ENCODE results near the gene MSH4.
"Not testable (repeated sequence)": the region's sequence is repeated elsewhere in the genome, so short reads cannot be mapped to it uniquely, and the experiment has no call there.

The MSH4 gene

DNA sequence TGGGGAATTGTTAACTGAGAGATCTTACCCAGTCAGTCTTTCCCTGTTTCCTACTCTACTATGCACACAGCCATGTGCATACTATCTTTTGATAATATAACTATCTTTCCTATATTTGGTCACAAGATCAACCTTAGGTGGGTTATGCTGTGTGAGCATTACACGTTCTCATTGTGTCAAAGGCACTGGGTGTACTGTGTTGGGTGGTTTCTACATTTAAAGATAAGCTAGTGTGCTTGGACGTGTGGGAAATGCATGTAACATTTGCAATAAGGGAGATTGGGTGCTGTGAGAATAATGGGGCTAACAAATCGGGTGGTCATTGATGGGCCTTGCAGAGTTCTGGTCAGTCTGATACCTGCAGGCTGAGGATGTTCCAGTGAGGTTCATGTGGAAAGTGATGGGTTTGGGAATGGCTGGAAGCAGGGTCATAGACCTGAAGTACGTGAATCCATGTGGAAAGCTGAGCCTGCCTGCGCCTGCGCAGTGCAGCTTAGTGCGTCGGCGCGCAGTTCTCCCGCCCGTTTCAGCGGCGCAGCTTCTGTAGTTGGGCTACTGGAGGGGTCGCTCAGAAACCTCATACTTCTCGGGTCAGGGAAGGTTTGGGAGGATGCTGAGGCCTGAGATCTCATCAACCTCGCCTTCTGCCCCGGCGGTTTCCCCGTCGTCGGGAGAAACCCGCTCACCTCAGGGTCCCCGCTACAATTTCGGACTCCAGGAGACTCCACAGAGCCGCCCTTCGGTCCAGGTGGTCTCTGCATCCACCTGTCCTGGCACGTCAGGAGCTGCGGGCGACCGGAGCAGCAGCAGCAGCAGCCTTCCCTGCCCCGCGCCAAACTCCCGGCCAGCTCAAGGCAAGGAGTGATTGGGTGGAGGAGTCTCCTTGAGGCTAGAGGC lies at the start of gene MSH4:
Gene MSH4, plus strand, starts transcription at position 507 of the 897 bp plus-strand sequence. Its CDS starts 104 bp downstream, at position 611.
- DNase-seq: no peak

DNA sequence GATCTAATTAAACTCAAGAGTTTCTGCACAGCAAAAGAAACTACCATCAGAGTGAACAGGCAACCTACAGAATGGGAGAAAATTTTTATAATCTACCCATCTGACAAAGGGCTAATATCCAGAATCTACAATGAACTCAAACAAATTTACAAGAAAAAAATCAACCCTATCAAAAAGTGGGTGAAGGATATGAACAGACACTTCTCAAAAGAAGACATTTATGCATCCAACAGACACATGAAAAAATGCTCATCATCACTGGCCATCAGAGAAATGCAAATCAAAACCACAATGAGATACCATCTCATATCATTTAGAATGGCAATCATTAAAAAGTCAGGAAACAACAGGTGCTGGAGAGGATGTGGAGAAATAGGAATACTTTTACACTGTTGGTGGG lies 39.5 kb upstream of the MSH4 start:
- not testable (repeated sequence) for DNase-seq

DNA sequence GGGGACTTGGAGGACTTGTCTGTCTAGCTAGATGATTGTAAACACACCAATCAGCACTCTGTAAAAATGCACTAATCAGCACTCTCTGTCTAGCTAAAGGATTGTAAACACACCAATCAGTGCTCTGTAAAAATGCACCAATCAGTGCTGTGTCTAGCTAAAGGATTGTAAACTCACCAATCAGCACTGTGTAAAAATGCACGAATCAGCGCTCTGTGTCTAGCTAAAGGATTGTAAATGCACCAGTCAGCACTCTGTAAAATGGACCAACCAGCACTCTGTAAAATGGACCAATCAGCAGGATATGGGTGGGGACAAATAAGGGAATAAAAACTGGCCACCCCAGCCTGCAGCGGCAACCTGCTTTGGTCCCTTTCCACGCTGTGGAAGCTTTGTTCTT lies 38.1 kb upstream of the MSH4 start:
- DNase-seq: not testable (repeated sequence)

DNA sequence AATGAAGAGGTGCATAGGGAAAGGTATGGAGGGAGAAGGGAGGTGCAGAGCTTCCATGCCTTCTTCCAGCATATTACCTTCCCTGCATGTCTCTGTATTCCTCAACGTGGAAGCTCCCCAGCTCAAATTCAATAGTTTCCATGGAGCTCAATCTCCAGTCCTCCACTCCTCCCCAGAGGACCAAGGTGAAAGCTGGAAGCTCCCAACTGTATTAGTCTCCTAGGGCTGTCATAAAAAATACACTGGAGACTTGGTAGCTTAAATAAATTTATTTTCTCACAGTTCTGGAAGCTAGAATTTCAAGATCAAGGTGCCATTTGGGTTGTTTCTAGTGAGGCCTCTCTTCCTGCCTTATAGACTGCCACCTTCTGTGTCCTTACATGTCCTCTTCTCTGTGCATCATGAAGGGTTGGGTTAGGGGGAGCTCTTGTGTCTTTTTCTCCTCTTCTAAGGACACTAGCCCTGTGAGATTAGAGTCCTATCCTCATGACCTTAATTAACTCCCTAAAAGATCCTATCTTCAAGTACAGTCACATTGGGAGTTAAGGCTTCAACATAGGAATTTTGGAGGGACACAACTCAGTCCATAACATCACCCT lies 32.5 kb upstream of the MSH4 start:
- DNase-seq: no peak

DNA sequence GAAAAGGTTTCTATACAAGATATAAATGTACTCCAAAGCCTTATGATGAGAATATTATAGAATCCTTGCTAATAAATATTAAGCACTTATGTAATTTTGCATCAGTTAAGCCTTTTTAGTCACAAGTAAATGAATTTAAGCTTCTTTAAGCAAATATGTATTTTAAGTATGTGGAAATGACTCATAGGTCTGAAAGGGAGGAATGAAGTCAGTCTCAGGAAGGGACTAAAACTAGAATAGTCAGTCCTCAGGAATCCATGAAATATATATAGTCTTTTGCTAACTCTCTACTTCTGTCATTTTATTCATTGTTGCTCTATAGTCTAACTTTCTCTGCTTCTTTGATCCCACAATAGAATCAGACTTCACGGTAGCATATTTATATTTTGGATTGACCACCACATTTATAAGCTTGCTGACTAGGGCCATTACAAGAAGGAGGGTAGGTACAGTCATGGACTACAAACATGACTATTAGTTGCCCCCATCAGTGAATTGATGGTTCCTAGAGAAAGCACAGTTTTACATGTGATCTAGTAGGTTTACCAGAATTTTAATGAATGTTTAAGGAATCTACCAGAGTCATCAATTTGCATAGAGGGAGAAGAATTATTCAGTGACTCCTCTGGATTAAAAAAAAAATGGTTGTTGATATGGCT lies 30.9 kb upstream of the MSH4 start:
- no peak for DNase-seq

DNA sequence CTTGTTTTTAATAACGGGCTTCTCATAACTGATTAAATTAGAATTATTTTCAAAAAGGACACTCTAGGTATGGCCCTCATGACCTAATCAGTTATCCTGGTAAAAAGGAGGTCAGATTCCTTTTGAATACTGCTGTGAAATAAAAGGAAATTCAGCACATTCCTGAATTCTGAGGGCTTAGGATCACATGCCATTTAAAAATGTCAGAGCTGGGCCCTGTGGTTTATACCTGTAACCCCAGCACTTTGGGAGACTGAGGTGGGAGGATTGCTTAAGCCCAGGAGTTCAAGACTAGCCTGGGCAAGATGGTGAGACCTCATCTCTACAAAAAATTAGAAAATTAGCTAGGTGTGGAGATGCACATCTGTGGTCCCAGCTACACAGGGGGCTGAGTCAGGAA lies 28.7 kb upstream of the MSH4 start:
- no peak for DNase-seq

DNA sequence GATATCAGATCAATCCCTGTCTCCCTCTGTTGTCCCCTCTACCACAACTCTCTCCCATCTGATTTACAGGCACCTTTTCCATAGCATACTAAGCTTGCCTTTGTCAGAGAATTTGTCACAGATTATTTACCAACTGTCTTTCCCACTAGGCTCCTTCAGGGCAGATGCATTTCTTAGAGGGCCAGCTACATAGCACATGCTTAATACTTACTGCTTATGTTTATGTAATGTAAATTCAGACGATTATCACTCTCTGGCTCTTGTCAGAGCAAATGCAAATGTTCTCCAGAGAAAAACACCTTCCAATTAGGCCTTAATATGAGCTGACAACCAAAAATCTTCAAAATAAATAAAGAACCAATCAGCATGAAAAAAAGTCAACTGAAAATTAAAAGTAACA lies 25.9 kb upstream of the MSH4 start:
- no peak for DNase-seq

DNA sequence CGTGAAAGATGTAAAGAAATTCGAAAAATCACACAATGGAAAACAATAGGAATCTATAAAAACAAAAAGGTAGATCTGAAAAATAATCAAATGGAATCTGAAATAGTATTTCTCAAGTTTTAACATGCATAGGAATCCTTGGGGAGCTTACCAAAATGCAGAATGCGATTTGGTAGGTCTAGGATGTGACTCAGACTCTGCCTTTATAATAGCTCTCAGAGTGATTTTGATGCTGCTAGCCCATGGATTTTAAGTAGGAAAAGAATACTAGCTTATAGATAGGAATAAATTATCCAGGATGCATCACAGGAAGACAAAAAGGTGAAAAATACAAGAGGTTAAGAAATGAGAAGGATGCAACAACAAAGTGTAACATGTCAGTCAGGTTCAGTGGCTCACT lies 24.7 kb upstream of the MSH4 start:
- no peak for DNase-seq

DNA sequence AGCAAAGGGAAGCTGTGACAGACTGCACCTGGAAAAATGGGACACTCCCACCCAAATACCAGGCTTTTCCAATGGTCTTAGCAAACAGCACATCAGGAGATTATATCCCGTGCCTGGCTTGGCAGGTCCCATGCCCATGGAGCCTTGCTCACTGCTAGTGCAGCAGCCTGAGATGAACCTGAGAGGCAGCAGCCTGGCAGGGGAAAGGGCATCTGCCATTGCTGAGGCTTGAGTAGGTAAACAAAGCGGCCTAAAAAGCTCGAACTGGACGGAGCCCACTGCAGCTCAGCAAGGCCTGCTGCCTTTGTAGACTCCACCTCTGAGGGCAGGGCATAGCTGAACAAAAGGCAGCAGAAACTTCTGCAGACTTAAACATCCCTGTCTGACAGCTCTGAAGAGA lies 18.9 kb upstream of the MSH4 start:
- DNase-seq: not testable (repeated sequence)

DNA sequence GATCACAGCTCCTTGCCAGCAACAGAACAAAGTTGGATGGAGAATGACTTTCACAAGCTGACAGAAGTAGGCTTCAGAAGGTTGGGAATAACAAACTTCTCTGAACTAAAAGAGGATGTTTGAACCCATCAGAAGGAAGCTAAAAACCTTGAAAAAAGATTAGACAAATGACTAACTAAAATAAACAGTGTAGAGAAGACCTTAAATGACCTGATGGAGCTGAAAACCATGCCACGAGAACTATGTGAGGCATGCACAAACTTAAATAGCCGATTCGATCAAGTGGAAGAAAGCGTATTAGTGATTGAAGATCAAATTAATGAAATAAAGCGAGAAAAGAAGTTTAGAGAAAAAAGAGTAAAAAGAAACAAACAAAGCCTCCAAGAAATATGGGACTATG lies 18.0 kb upstream of the MSH4 start:
- DNase-seq: not testable (repeated sequence)

DNA sequence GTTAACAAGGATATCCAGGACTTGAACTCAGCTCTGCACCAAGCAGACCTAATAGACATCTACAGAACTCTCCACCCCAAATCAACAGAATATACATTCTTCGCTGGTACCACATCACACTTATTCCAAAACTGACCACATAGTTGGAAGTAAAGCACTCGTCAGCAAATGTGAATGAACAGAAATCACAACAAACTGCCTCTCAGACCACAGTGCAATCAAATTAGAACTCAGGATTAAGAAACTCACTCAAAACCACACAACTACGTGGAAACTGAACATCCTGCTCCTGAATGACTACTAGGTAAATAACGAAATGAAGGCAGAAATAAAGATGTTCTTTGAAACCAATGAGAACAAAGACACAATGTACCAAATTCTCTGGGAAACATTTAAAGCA lies 16.5 kb upstream of the MSH4 start:
- not testable (repeated sequence) for DNase-seq

DNA sequence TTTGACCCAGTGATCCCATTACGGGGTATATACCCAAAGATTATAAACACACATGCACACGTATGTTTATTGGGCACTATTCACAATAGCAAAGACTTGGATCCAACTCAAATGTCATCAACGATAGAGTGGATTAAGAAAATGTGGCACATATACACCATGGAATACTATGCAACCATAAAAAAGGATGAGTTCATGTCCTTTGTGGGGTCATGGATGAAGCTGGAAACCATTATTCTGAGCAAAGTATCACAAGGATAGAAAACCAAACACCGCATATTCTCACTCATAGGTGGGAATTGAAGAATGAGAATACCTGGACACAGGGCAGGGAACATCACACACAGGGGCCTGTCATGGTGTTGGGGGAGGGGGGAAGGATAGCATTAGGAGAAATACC lies 12.8 kb upstream of the MSH4 start:
- DNase-seq: not testable (repeated sequence)

DNA sequence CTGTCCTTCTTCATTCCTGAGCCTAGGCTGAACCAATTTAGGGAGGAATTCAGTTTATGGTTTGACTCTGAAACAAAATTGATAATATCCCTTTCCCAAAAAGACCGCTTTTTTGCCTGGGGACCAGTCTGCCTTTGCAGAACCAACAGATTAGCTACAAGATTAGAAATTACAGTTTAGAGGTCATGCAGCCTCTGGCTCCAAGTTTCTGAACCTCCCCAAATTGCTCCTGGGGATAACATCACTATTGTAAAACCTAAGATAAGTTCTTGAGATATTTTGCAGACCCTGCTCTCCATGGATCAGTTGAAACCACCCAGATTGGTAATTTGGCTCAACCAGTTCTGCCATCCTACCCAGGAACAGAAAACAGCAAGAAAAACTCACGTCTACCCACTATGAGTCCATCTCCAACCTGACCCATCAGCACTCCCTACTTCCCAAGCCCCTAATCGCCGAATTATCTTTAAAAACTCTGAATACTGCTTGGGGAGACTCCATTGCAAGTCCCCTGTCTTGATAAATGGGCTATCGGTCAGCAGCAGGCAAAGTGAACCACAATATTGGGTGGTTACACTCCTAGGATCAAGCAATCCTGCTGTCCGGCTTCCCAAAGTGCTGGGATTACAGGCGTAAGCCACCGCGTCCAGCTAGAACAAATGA lies 11.2 kb upstream of the MSH4 start:
- no peak for DNase-seq

DNA sequence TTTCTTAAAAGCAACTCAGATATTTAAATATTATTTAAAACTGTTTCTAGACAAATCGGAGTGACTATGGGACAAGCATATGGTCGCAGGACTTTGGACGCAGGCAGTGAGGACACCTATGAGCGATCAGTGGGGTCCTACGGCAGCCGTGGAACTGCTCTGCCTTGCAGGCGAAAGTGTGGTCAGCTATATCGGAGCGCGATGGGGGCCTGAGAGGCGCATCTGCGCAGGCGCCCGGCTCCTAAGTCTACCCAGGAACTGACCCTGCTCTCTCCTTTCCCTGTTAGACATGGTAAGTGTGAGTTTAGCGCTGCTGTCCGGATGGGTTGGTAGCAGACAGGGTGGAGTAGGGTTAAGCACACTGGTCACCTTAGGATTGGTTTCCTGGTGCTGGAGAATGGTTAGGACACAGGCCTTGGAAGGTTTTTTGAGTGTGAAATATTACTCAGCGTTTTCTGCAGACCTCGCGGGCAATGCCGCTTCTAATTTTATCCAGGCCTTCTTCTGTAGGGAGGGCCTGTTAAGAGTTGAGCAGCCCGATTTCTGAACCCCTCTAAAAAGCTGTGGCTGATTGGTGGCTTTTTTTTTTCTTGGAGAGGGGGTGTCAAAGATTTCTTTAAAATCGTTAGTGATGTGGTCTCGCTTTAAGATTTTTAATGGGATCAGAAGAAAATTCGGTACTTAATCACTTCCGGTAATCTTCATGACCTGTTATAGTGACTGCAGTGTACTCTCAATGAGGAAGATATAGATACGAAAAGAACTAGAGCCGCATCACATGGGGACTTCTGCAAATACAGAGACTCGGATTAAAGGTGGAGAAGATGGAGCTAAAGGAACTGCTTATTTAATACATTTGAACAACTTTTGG lies 10.5 kb upstream of the MSH4 start, which contains the start of gene RABGGTB:
Gene RABGGTB, plus strand, starts transcription at position 274 of the 871 bp plus-strand sequence. Its CDS starts 16 bp downstream, at position 290.
- DNase-seq: peak; percentile 83

DNA sequence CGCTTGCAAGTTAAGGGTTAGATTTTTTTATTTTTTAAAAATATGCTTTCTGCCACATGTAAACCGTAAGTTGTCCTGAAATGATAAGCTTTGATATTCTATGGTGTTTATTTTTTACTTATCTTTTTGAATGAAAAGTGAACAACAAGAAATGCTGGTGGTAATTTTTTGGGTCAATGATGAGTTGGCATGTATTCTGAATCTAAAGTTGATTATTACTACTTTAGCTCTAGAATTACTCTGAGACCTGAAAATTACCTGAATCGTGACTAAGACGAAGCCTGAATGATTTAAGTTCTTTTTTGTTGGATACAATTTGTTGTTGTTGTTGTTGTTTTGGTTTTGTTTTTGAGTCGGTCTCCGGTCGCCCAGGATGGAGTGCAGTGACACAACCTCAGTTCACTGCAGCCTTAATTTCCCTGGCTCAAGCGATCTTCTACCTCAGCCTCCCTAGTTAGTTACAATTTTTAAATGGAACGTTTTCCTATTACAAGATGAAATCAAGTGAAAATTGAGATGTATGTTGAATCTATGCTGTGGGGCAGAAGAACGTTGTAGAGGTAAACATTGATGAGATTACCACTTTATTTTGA lies 9.7 kb upstream of the MSH4 start:
- no peak for DNase-seq

DNA sequence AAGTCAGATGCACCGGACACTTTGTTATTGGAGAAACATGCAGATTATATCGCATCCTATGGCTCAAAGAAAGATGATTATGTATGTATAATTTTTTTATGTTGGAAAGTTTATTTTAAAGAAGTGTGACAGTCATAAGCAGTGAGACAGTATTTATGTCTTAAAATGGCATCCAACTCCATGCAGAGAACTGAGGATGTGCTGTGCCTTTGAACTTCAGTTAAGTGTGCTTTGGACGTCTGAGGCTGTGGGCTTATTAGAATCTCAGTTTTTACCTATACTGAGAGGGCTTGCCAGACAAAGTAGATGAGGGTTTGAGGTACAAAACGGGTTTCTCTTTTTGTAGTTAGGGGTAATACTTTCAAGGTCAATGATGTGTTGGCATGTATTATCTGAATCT lies 9.2 kb upstream of the MSH4 start:
- DNase-seq: no peak

DNA sequence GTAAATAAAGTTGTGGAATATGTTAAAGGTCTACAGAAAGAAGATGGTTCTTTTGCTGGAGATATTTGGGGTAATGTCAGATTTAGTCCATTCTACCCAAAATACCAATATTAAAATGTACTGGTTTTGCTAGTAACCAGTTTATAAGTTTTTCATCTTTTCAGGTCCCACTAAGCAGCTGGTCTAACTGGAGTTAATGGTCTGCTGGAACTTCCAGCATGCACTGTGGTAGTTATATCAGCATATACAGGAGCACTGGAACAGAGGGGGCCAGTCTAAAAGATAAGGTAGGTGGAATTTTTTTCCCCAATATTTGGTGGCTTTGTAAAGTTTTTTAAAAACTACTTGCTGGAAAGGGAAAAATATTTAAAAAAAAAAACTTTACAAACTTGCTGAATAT lies 6.7 kb upstream of the MSH4 start:
- DNase-seq: no peak

DNA sequence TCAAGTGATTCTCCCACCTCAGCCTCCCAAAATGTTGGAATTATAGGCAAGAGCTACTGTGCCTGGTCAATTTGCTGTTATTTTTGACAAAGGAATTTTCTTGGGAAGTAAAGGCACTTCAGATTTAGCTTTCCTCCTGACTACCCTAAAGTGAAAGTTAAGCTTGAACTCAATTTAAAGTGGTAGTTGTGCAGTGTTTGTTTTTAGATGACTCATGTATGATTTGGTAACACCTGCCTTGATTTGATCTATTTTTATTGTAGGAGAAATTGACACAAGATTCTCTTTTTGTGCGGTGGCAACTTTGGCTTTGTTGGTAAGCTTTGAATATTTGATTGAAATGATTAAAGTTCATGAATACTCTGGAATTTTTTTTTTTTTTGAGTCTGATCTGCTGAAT lies 5.7 kb upstream of the MSH4 start:
- DNase-seq: no peak

DNA sequence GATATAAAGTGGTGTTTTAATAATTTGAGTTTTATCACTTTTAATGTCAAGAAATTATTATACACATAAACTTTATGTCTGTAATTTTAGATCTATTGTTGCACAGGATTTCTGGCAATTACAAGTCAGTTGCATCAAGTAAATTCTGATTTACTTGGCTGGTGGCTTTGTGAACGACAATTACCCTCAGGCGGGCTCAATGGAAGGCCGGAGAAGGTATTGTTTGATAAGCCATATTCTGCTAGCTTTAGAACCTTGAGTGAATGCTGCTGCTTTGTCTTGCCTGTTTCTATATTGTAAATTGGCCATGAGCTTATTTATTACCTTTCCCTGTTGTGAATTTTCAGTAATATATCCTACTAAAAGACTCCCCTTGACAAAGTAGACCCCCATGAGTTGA lies 4.6 kb upstream of the MSH4 start:
- no peak for DNase-seq

DNA sequence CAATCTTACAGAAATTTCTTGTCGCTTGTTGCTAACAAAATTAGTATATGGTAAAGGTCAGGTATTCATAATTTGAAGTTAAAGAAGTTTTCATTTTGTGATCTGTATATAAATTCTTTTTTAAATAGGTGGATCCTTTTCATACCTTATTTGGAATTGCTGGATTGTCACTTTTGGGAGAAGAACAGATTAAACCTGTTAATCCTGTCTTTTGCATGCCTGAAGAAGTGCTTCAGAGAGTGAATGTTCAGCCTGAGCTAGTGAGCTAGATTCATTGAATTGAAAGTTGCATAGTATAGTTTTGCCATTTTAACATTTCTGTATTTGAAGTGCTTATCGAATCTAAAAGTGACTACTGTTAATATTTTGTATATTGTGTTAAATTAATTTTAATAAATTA lies 2.3 kb upstream of the MSH4 start:
- DNase-seq: no peak

DNA sequence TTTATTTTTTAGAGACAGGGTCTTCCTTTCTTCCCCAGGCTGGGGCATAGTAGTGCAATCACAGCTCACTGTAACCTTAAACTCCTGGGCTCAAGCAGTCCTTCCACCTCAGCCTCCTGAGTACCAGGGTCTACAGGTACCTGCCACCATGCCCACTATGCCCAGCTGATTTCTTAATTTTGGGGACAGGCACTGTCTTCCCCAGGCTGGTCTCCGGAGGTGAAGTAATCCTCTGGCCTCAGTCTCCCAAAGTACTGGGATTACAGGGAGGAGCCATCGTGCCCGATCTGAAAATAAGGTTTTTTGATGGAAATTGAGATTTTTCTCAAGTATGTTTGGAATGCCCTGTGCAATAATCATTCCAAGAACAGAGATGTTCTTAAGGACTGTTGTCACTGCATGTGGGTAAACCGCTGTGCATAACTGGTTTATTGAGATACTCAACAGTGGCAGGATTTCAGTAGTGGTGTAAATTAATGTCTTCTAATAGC lies 934 bp upstream of the MSH4 start:
- no peak for DNase-seq

DNA sequence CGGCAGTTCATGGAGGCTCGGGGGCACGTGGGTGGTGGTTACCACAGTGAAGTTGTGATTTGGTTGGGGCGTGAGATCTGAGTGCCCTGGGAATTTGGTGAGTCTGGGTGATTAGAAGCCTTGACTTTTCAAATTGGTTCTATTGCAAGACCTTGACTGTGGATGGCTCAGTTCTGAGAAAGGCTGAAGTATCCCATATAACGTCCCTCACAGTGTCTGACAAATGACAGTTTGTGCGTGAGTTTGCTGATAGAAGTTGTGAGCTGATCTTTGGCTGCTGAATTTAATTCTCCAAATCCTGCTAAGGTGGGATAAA lies 549 bp downstream of the MSH4 start:
- no peak for DNase-seq
